Measurements from ENCODE around the gene KRT1. TPM values are rescaled to one million over a fixed set of nuclear protein-coding genes. Genes with fewer than 3 reads are reported as not detected.

KRT1 gene
- total and polyA plus RNA-seq, 2 donors (not counting 1 experiment from before 2014, with no cell fraction given): not detected

- H3K79me2 ChIP-seq (ENCODE audit: control insufficient read depth, insufficient read depth, low read length): no peaks in the 10 kb centered on the region
- no peak for TF ChIP-seq EZH2 (IDR thresholded peaks at IDR 0.05; ENCODE audit: borderline replicate concordance, insufficient read depth, low read depth, low read length, poor library complexity, severe bottlenecking)
- no peak for TF ChIP-seq CTCF (IDR thresholded peaks at IDR 0.05)
- ChIA-PET POLR2A (no interaction called here), CTCF (no interaction called here)
- H3K9me3 ChIP-seq (ENCODE audit: control extremely low read depth in 1 of 3, control insufficient read depth in 2 of 3, insufficient read depth in 1 of 3, low read length in 2 of 3): no peaks in the 10 kb centered on the region
- H3K27me3 Mint-ChIP-seq: peaks cover 18% of the 10 kb centered on the region
- H3K4me2 ChIP-seq (replicated peaks; ENCODE audit: low read depth, low read length, poor library complexity, severe bottlenecking): no peak overlapping the region
- no peak overlapping the region for H3K4me3 Mint-ChIP-seq
- no peaks in the 10 kb centered on the region for H3K4me1 Mint-ChIP-seq
- no peak overlapping the region for H2AFZ ChIP-seq (ENCODE audit: insufficient read depth, low read depth, low read length, poor library complexity, severe bottlenecking)
- H3K36me3 ChIP-seq (replicated peaks in 1 of 2; ENCODE audit: control extremely low read depth in 1 of 2, control insufficient read depth in 1 of 2, extremely low read depth in 1 of 2, insufficient read depth in 2 of 2, low read length in 1 of 2): no peaks in the 10 kb centered on the region
- DNase-seq: no peak
- no peak overlapping the region for H3K27ac Mint-ChIP-seq
- H3K9ac ChIP-seq (ENCODE audit: low read length): no peak overlapping the region
- no peak for ATAC-seq (ENCODE audit: low read depth)
- no peaks in the 10 kb centered on the region for H3K4me1 ChIP-seq (ENCODE audit: control insufficient read depth in 2 of 2, insufficient read depth in 2 of 2, low read length in 2 of 2)
- no peaks in the 10 kb centered on the region for H3K27me3 ChIP-seq (replicated peaks in 1 of 4; ENCODE audit: control extremely low read depth in 1 of 4, control insufficient read depth in 3 of 4, insufficient read depth in 4 of 4, low read length in 3 of 4)
- intact Hi-C loops (cut with micrococcal nuclease): no loop called here
- no peaks in the 10 kb centered on the region for H3K9me3 Mint-ChIP-seq (ENCODE audit: insufficient read depth)
- H3K4me3 ChIP-seq (ENCODE audit: control extremely low read depth in 1 of 5, extremely low read depth in 1 of 5, insufficient read depth in 1 of 5, low read depth in 2 of 5, low read length in 4 of 5): no peak overlapping the region
- H3K27ac ChIP-seq (ENCODE audit: low read length in 2 of 2): no peak overlapping the region
- no peaks in the 10 kb centered on the region for H4K20me1 ChIP-seq (ENCODE audit: control insufficient read depth, insufficient read depth, low read length, poor library complexity, severe bottlenecking)
- WGBS (ENCODE audit: insufficient coverage): 67% methylated on average over 2 of the region's 2 CpGs
Observed at GRCh38 chr12:52628841-52629240, 51.4 kb downstream of the KRT1 start.

GRCh38 chr12:52628111-52628507 is 52.1 kb downstream of the KRT1 start:
- no peak overlapping the region for H3K4me3 Mint-ChIP-seq
- intact Hi-C loops (cut with micrococcal nuclease): no loop called here
- H3K27me3 Mint-ChIP-seq: peaks cover 16% of the 10 kb centered on the region
- Histone ChIP-seq H3K4me3 (ENCODE audit: control extremely low read depth in 1 of 5, extremely low read depth in 1 of 5, insufficient read depth in 1 of 5, low read depth in 2 of 5, low read length in 4 of 5) (no peak overlapping the region), H2AFZ (ENCODE audit: insufficient read depth, low read depth, low read length, poor library complexity, severe bottlenecking) (no peak overlapping the region), H3K36me3 (replicated peaks in 1 of 2; ENCODE audit: control extremely low read depth in 1 of 2, control insufficient read depth in 1 of 2, extremely low read depth in 1 of 2, insufficient read depth in 2 of 2, low read length in 1 of 2) (no peaks in the 10 kb centered on the region), H3K4me2 (replicated peaks; ENCODE audit: low read depth, low read length, poor library complexity, severe bottlenecking) (no peak overlapping the region), H3K4me1 (ENCODE audit: control insufficient read depth in 2 of 2, insufficient read depth in 2 of 2, low read length in 2 of 2) (no peaks in the 10 kb centered on the region), H4K20me1 (ENCODE audit: control insufficient read depth, insufficient read depth, low read length, poor library complexity, severe bottlenecking) (no peaks in the 10 kb centered on the region), H3K9ac (ENCODE audit: low read length) (no peak overlapping the region), H3K27ac (ENCODE audit: low read length in 2 of 2) (no peak overlapping the region), H3K9me3 (ENCODE audit: control extremely low read depth in 1 of 3, control insufficient read depth in 2 of 3, insufficient read depth in 1 of 3, low read length in 2 of 3) (no peaks in the 10 kb centered on the region), H3K27me3 (replicated peaks in 1 of 4; ENCODE audit: control extremely low read depth in 1 of 4, control insufficient read depth in 3 of 4, insufficient read depth in 4 of 4, low read length in 3 of 4) (no peaks in the 10 kb centered on the region), H3K79me2 (ENCODE audit: control insufficient read depth, insufficient read depth, low read length) (no peaks in the 10 kb centered on the region)
- no peaks in the 10 kb centered on the region for H3K4me1 Mint-ChIP-seq
- TF ChIP-seq EZH2 (IDR thresholded peaks at IDR 0.05; ENCODE audit: borderline replicate concordance, insufficient read depth, low read depth, low read length, poor library complexity, severe bottlenecking): no peak
- no peak for TF ChIP-seq CTCF (IDR thresholded peaks at IDR 0.05)
- DNase-seq (no peak), ATAC-seq (ENCODE audit: low read depth) (no peak)
- POLR2A ChIA-PET: no interaction called here
- no peaks in the 10 kb centered on the region for H3K9me3 Mint-ChIP-seq (ENCODE audit: insufficient read depth)
- 100% methylated on average over 1 of the region's 4 CpGs for WGBS (ENCODE audit: insufficient coverage)
- CTCF ChIA-PET: no interaction called here
- H3K27ac Mint-ChIP-seq: no peak overlapping the region
